Stomach (tissue), 9 donors: ENCODE measurements around the gene ENTPD6. TPM values are rescaled to one million over a fixed set of nuclear protein-coding genes. Genes with fewer than 3 reads are reported as not detected.
A peak's percentile ranks its signal among the peaks of the same experiment; 100 is the strongest.
"Not testable (repeated sequence)": the region's sequence is repeated elsewhere in the genome, so short reads cannot be mapped to it uniquely, and the experiment has no call there.

Experiments
- DNase-seq, 2 donors: peaks; one replicate each; pipeline versions ENCODE4 v3.0.0 to v3.0.0-alpha.2; 2013 to 2019
- H3K27ac ChIP-seq, 5 donors: fragments of 200-600 bp in 4 of 5; sonication (generic) in 4 of 5; one replicate each; pipeline ENCODE4 v1.5.1; 2013 to 2019; ENCODE audit warnings: mild to moderate bottlenecking in 1 of 5, moderate library complexity in 1 of 5
- H3K27me3 ChIP-seq, 3 donors: fragments of 200-600 bp; sonication (generic); one replicate each; pipeline ENCODE4 v1.5.1; 2017 to 2019; ENCODE audit warnings: mixed run types in 1 of 3
- H3K36me3 ChIP-seq, 4 donors: fragments of 200-600 bp; sonication (generic); 1 replicate in 3 of 4; 2 replicates in 1 of 4; pipeline ENCODE4 v1.5.1; 2016 to 2019
- H3K4me1 ChIP-seq, 4 donors: fragments of 200-600 bp; sonication (generic); one replicate each; pipeline ENCODE4 v1.5.1; 2016 to 2019
- H3K4me3 ChIP-seq, 4 donors: fragments of 200-600 bp; sonication (generic) in 3 of 4; one replicate each; pipeline ENCODE4 v1.5.1; 2016 to 2019; ENCODE audit warnings: mild to moderate bottlenecking in 1 of 4
- H3K9me3 ChIP-seq, 4 donors: fragments of 200-600 bp; sonication (generic); one replicate each; pipeline ENCODE4 v1.5.1; 2016 to 2019
- CTCF ChIP-seq, 7 experiments: fragments of 450-650 bp in 4 of 7; fragments of 200-600 bp in 3 of 7; sonication (generic) in 3 of 7; IDR thresholded peaks; one replicate each; pipeline ENCODE4 v1.5.1; 2016 to 2019; ENCODE audit warnings: antibody characterized with exemption in 7 of 7, control low read depth in 2 of 7, mild to moderate bottlenecking in 1 of 7
- EP300 ChIP-seq: sonication (generic); formaldehyde crosslinking; IDR thresholded peaks from one replicate; pipeline ENCODE4 v1.6.1; 2017; ENCODE audit warnings: antibody characterized with exemption
- POLR2A ChIP-seq, 4 donors: fragments of 450-650 bp; IDR thresholded peaks; one replicate each; pipeline ENCODE4 v1.6.1; 2016; ENCODE audit warnings: antibody characterized with exemption in 4 of 4, control low read depth in 2 of 4, mild to moderate bottlenecking in 1 of 4, moderate library complexity in 1 of 4
- POLR2AphosphoS5 ChIP-seq, 3 donors: sonication (generic); formaldehyde crosslinking; IDR thresholded peaks; one replicate each; pipeline ENCODE4 v1.6.1; 2016; ENCODE audit warnings: antibody characterized with exemption in 3 of 3
- WGBS, 5 donors: extraction: QIAGEN DNeasy Blood & Tissue Kit in 3 of 5; methylation state at CpG; one replicate each; pipeline versions ENCODE4 v1.1.5 to v1.1.7; 2013 to 2018; 5-methylcytosine and 5-hydroxymethylcytosine counted together
- intact Hi-C: fragments of 100-400 bp; cut with DNase I; formaldehyde crosslinking; loops from one replicate; pipeline ENCODE4 v1.15.1; 2023; ENCODE audit warnings: low total_unique reads
- polyA plus RNA-seq, 3 donors: library from polyadenylated mRNA; stranded (reverse); fragments of 200-250 nt; gene quantifications; one replicate each; pipeline ENCODE4 v1.2.3, GENCODE V29; 2013
- total RNA-seq, 5 donors: library from RNA; depleted of rRNA; stranded (reverse); fragments of >200 nt; gene quantifications; one replicate each; pipeline versions ENCODE4 v1.1.0 to v1.2.3, GENCODE V29; 2014 to 2016
- donor health status: healthy with polysubstance abuse.
- donor health status: Bipolar disorder and iron deficiency.
- donor health status: healthy.

ENTPD6 gene
- total and polyA plus RNA-seq, 8 donors, result 38.5 to 110 (median 66.5) TPM

GRCh38 chr20:25233016-25233772 is 37.7 kb downstream of the ENTPD6 start:
- Histone ChIP-seq H3K9me3 (no peaks in the 10 kb centered on the region), H3K27me3 (peaks cover 0 to 7% (median 0%) of the 10 kb centered on the region in 3 donors), H3K4me1 (peaks cover 24 to 62% (median 34%) of the 10 kb centered on the region in 4 donors), H3K27ac (peak overlapping the region; percentile 66 to 82 (median 79)), H3K4me3 (no peak overlapping the region), H3K36me3 (no peaks in the 10 kb centered on the region)
- intact Hi-C loops, result no loop called here
- 27 to 55% (median 42%) methylated on average over 10 of the region's 10 CpGs for WGBS, 5 donors
- DNase-seq, result peak; percentile 91 to 94
- no peak for TF ChIP-seq CTCF (IDR thresholded peaks at IDR 0.05)
- TF ChIP-seq POLR2AphosphoS5 (IDR thresholded peaks at IDR 0.05), result peak in 2 of 3 donors; percentile 61 to 79

DNA sequence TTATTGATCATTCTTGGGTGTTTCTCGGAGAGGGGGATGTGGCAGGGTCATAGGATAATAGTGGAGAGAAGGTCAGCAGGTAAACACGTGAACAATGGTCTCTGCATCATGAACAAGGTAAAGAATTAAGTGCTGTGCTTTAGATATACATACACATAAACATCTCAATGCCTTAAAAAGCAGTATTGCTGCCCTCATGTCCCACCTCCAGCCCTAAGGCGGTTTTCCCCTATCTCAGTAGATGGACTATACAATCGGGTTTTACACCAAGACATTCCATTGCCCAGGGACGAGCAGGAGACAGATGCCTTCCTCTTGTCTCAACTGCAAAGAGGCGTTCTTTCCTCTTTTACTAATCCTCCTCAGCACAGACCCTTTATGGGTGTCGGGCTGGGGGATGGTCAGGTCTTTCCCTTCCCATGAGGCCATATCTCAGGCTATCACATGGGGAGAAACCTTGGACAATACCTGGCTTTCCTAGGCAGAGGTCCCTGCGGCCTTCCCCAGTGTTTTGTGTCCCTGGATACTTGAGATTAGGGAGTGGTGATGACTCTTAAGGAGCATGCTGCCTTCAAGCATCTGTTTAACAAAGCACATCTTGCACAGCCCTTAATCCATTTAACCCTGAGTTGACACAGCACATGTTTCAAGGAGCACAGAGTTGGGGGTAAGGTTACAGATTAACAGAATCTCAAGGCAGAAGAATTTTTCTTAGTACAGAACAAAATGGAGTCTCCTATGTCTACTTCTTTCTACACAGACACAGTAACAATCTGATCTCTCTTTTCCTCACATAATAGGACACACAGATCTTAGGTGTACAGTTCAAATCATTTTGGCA is 38.7 kb downstream of the ENTPD6 start:
- intact Hi-C loops, H3K4me3 ChIP-seq, H3K27me3 ChIP-seq, H3K9me3 ChIP-seq, DNase-seq, H3K36me3 ChIP-seq: not testable (repeated sequence)
- WGBS, 5 donors, result 41 to 70% (median 53%) methylated on average over 8 of the region's 8 CpGs
- peaks cover 24 to 67% (median 33%) of the 10 kb centered on the region in 4 donors for H3K4me1 ChIP-seq
- peak overlapping the region; percentile 66 to 82 (median 79) for H3K27ac ChIP-seq

- Histone ChIP-seq H3K9me3 (no peaks in the 10 kb centered on the region), H3K27ac (peak overlapping the region in 2 of 5 donors; percentile 74 to 81), H3K36me3 (no peaks in the 10 kb centered on the region), H3K27me3 (peaks cover 0 to 7% (median 0%) of the 10 kb centered on the region in 3 donors), H3K4me3 (no peak overlapping the region), H3K4me1 (peaks cover 15 to 52% (median 21%) of the 10 kb centered on the region in 4 donors)
- 74 to 93% (median 80%) methylated on average over 11 to 15 of the region's 15 CpGs for WGBS, 5 donors
- no peak for TF ChIP-seq POLR2A (IDR thresholded peaks at IDR 0.05)
- TF ChIP-seq EP300, result no peak
- TF ChIP-seq CTCF (IDR thresholded peaks at IDR 0.05), result no peak
- TF ChIP-seq POLR2AphosphoS5 (IDR thresholded peaks at IDR 0.05), result no peak
- intact Hi-C loops, result no loop called here
- DNase-seq, result no peak
These were observed 41.2 kb downstream of the ENTPD6 start for GRCh38 chr20:25236450-25237304.

DNA sequence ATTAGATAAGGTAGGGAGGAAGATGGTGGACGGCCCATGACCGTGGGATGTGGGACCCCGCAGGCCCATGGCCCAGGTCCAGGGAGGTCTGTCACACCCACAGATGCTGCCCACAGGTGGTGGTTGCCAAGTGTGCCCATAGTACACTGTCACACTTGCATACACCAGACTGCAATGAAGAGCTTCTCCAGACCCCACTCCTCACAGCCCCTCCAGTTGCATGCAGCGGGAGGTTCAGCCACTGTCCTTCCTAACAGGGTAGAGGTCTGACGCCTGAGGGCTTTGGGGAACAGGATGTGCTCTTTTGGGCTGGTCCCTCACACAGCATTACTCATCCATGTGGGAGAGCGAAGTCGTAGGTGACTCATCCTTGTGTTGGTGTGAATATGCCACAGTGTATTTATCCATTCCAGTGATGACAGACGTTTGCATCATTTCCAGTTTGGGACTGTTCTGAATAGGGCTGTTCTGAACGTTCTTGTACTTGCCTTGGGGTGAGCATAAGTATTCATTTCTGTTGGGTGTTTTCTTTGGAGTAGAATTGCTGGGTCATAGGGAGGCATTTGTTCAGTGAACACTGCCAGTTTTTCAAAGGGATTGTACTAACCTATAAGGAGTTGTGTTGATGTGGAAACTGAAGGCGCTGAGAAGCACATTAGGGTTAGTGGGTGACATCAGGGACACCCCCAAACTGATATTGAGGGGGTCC is 42.3 kb downstream of the ENTPD6 start:
- TF ChIP-seq POLR2AphosphoS5 (IDR thresholded peaks at IDR 0.05) (peak; percentile 11 to 88 (median 73)), CTCF (IDR thresholded peaks at IDR 0.05) (no peak), EP300 (peak; percentile 48), POLR2A (IDR thresholded peaks at IDR 0.05) (no peak)
- no peaks in the 10 kb centered on the region for H3K9me3 ChIP-seq
- DNase-seq, result no peak
- H3K27me3 ChIP-seq, result peaks cover 0 to 7% (median 0%) of the 10 kb centered on the region in 3 donors
- H3K27ac ChIP-seq, result peak overlapping the region; percentile 26 to 74 (median 52)
- peaks cover 10 to 50% (median 21%) of the 10 kb centered on the region in 4 donors for H3K4me1 ChIP-seq
- intact Hi-C loops, result no loop called here
- 47 to 61% (median 52%) methylated on average over 10 of the region's 10 CpGs for WGBS, 5 donors
- H3K4me3 ChIP-seq, result no peak overlapping the region
- H3K36me3 ChIP-seq, result no peaks in the 10 kb centered on the region
